Measurements from ENCODE around the gene PROK2. TPM values are rescaled to one million over a fixed set of nuclear protein-coding genes. Genes with fewer than 3 reads are reported as not detected.
A peak's percentile ranks its signal among the peaks of the same experiment; 100 is the strongest.

Gene PROK2, protein sequence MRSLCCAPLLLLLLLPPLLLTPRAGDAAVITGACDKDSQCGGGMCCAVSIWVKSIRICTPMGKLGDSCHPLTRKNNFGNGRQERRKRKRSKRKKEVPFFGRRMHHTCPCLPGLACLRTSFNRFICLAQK
- 1 to 10 TPM in 1 of 3 donors, under 1 TPM in 1, not detected in 1; 0.54 to 8.7 TPM for total RNA-seq
- 0.56 TPM for total RNA-seq (2013)

DNA sequence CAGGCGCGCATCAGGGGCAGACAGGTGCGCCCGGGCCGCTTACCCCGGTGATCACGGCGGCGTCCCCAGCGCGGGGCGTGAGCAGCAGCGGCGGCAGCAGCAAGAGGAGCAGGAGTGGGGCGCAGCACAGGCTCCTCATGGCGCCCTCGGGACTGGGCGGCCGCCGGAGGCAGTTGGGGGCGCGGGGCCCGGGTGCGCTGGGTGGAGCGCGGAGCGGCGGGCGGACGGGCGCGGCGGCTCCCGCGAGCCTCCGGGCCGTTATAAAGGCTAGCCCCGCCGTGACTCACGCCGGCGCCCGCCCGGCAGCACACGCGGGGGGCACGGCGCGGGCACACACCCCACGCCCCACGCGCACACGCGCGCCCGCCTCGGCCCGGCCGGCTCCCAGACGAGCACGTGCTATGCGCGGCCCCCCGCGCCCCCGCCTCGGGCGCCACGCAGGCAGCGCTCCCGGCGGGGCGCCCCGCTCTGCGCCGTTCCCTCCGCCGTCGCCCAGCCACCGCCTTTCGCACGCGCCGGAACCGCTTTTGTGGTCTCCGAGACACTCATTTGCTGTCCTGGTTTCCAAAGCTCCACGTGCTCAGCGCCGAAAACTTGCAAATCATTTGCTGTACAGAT lies at the start of gene PROK2:
Gene PROK2 (minus strand): TSS at position 235 of the 618 bp plus-strand sequence. CDS start 96 bp downstream, at position 139.
- DNase-seq = peak in 1 of 2 donors; percentile 51
- Mint-ChIP-seq H3K9me3 (no peaks in the 10 kb centered on the region), H3K36me3 (no peaks in the 10 kb centered on the region), H3K27me3 (ENCODE audit: low read depth in 2 of 2) (peaks cover 53 to 79% of the 10 kb centered on the region in 2 donors), H3K4me1 (peaks cover 20 to 22% of the 10 kb centered on the region in 2 donors), H3K27ac (no peak within 1 kb of the TSS), H3K4me3 (peak within 1 kb of the TSS; percentile 77)
- ATAC-seq = peak; percentile 59 to 81 (median 60)
- peaks cover 11% of the 10 kb centered on the region for H3K4me1 ChIP-seq (ENCODE audit: control insufficient read depth, insufficient read depth, low read length)
- no peaks in the 10 kb centered on the region for H3K9me3 ChIP-seq (ENCODE audit: control insufficient read depth, insufficient read depth, low read length)
- H3K4me3 ChIP-seq (ENCODE audit: low read length) = peak within 1 kb of the TSS; percentile 13
- H3K27me3 ChIP-seq (ENCODE audit: control insufficient read depth, insufficient read depth, low read length) = peaks cover 49% of the 10 kb centered on the region
- no peaks in the 10 kb centered on the region for H3K36me3 ChIP-seq (ENCODE audit: control insufficient read depth, insufficient read depth, low read length)
- TF ChIP-seq, protein P1, sequence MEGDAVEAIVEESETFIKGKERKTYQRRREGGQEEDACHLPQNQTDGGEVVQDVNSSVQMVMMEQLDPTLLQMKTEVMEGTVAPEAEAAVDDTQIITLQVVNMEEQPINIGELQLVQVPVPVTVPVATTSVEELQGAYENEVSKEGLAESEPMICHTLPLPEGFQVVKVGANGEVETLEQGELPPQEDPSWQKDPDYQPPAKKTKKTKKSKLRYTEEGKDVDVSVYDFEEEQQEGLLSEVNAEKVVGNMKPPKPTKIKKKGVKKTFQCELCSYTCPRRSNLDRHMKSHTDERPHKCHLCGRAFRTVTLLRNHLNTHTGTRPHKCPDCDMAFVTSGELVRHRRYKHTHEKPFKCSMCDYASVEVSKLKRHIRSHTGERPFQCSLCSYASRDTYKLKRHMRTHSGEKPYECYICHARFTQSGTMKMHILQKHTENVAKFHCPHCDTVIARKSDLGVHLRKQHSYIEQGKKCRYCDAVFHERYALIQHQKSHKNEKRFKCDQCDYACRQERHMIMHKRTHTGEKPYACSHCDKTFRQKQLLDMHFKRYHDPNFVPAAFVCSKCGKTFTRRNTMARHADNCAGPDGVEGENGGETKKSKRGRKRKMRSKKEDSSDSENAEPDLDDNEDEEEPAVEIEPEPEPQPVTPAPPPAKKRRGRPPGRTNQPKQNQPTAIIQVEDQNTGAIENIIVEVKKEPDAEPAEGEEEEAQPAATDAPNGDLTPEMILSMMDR (IDR thresholded peaks at IDR 0.05) = no peak
- no peak within 1 kb of the TSS for H3K27ac ChIP-seq (ENCODE audit: low read length)
- intact Hi-C loops (cut with micrococcal nuclease) = no loop called here
- WGBS (ENCODE audit: insufficient coverage) = under 1% methylated on average over 89 of the region's 89 CpGs

DNA sequence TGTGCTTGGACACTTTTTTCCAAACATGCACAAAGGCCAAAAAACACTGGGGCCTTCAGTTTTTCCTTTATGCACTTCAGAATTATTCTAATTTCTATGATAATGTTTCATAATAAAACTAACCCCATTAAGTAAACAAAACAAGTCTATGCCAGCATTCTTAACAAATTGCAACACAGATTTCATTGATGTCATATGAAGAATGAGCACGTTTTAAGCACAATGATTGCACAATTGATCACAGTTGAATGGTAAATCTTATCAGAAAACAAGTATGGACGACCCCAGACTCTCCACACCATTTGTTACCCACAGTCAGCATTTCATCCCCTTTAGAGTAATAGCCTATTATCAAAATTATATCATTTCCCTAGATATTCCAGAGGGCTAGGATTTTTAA lies 46.7 kb upstream of the PROK2 start:
- DNase-seq (no peak), ATAC-seq (no peak)
- Histone ChIP-seq H3K27ac (ENCODE audit: low read length) (no peak overlapping the region), H3K9me3 (ENCODE audit: control insufficient read depth, insufficient read depth, low read length) (no peaks in the 10 kb centered on the region), H3K4me1 (ENCODE audit: control insufficient read depth, insufficient read depth, low read length) (no peaks in the 10 kb centered on the region), H3K27me3 (ENCODE audit: control insufficient read depth, insufficient read depth, low read length) (no peaks in the 10 kb centered on the region), H3K36me3 (ENCODE audit: control insufficient read depth, insufficient read depth, low read length) (no peaks in the 10 kb centered on the region), H3K4me3 (ENCODE audit: low read length) (no peak overlapping the region)
- peaks cover 0 to 5% of the 10 kb centered on the region in 2 donors for H3K27me3 Mint-ChIP-seq (ENCODE audit: low read depth in 2 of 2)
- TF ChIP-seq, protein P1 (IDR thresholded peaks at IDR 0.05) = no peak
- intact Hi-C loops (cut with micrococcal nuclease) = no loop called here
- no peak overlapping the region for H3K27ac Mint-ChIP-seq
- H3K9me3 Mint-ChIP-seq = no peaks in the 10 kb centered on the region
- H3K36me3 Mint-ChIP-seq = no peaks in the 10 kb centered on the region
- no peak overlapping the region for H3K4me3 Mint-ChIP-seq
- no peaks in the 10 kb centered on the region for H3K4me1 Mint-ChIP-seq
- 75% methylated on average over 2 of the region's 2 CpGs for WGBS (ENCODE audit: insufficient coverage)

GRCh38 chr3:71825551-71826283 lies 40.8 kb upstream of the PROK2 start:
- Histone ChIP-seq H3K27me3 (ENCODE audit: control insufficient read depth, insufficient read depth, low read length) (no peaks in the 10 kb centered on the region), H3K4me3 (ENCODE audit: low read length) (no peak overlapping the region), H3K27ac (ENCODE audit: low read length) (no peak overlapping the region), H3K4me1 (ENCODE audit: control insufficient read depth, insufficient read depth, low read length) (no peaks in the 10 kb centered on the region), H3K36me3 (ENCODE audit: control insufficient read depth, insufficient read depth, low read length) (no peaks in the 10 kb centered on the region), H3K9me3 (ENCODE audit: control insufficient read depth, insufficient read depth, low read length) (no peaks in the 10 kb centered on the region)
- Mint-ChIP-seq H3K27ac (no peak overlapping the region), H3K36me3 (no peaks in the 10 kb centered on the region), H3K27me3 (ENCODE audit: low read depth in 2 of 2) (peaks cover 0 to 8% of the 10 kb centered on the region in 2 donors), H3K9me3 (no peaks in the 10 kb centered on the region), H3K4me1 (no peaks in the 10 kb centered on the region), H3K4me3 (no peak overlapping the region)
- intact Hi-C loops (cut with micrococcal nuclease) = no loop called here
- ATAC-seq (no peak), DNase-seq (no peak)
- WGBS (ENCODE audit: insufficient coverage) = 92% methylated on average over 5 of the region's 5 CpGs
- TF ChIP-seq, protein P1 (IDR thresholded peaks at IDR 0.05) = no peak
